GM18951 (cell line): Measurements from ENCODE around the gene TENM4.

Experiments used
- POLR2A ChIP-seq: IDR thresholded peaks from 4 replicates; pipeline ENCODE4 v1.6.1; 2011; ENCODE audit warnings: mild to moderate bottlenecking; ENCODE audit not compliant: insufficient read length, insufficient read depth; ENCODE audit errors: extremely low read depth
- in situ Hi-C: fragments of 300-500 bp; cut with MboI; formaldehyde crosslinking; loops from one replicate; pipeline ENCODE4 v1.12.0; 2022; ENCODE audit warnings: low sequenced_read_pairs, mixed read lengths, inconsistent platforms; ENCODE audit not compliant: unreplicated experiment

TENM4 gene

GRCh38 chr11:78748918-78749690 is 691.7 kb downstream of the TENM4 start:
- in situ Hi-C loops = no loop called here
- no peak for TF ChIP-seq POLR2A

GRCh38 chr11:78744949-78745348 is 695.9 kb downstream of the TENM4 start:
- TF ChIP-seq POLR2A = no peak
- in situ Hi-C loops = no loop called here

- in situ Hi-C loops = no loop called here
- no peak for TF ChIP-seq POLR2A
Observed at GRCh38 chr11:78744202-78744601, 696.6 kb downstream of the TENM4 start.

- TF ChIP-seq POLR2A = no peak
- in situ Hi-C loops = no loop called here
Observed at GRCh38 chr11:78742430-78742829, 698.4 kb downstream of the TENM4 start.

GRCh38 chr11:78741741-78742140 is 699.1 kb downstream of the TENM4 start:
- no peak for TF ChIP-seq POLR2A
- in situ Hi-C loops = no loop called here

GRCh38 chr11:78740199-78741071 is 700.4 kb downstream of the TENM4 start:
- in situ Hi-C loops = no loop called here
- TF ChIP-seq POLR2A = no peak

- in situ Hi-C loops = no loop called here
- no peak for TF ChIP-seq POLR2A
Observed at GRCh38 chr11:78737891-78738290, 702.9 kb downstream of the TENM4 start.

- in situ Hi-C loops = no loop called here
- no peak for TF ChIP-seq POLR2A
Observed at GRCh38 chr11:78737301-78737700, 703.5 kb downstream of the TENM4 start.

- TF ChIP-seq POLR2A = no peak
- in situ Hi-C loops = no loop called here
Observed at GRCh38 chr11:78735711-78736110, 705.1 kb downstream of the TENM4 start.

- no peak for TF ChIP-seq POLR2A
- in situ Hi-C loops = no loop called here
Observed at GRCh38 chr11:78733031-78733430, 707.8 kb downstream of the TENM4 start.

GRCh38 chr11:78732246-78732645 is 708.6 kb downstream of the TENM4 start:
- no peak for TF ChIP-seq POLR2A
- in situ Hi-C loops = no loop called here

GRCh38 chr11:78731027-78731426 is 709.8 kb downstream of the TENM4 start:
- no peak for TF ChIP-seq POLR2A
- in situ Hi-C loops = no loop called here

- in situ Hi-C loops = no loop called here
Observed at GRCh38 chr11:78730267-78730824, 710.5 kb downstream of the TENM4 start.

More at GRCh38 chr11:78730267-78730824, 710.5 kb downstream of the TENM4 start:
- no peak for TF ChIP-seq POLR2A
